ENCODE measurements around the gene NAGK.

- TF ChIP-seq CTCF (IDR thresholded peaks at IDR 0.05) (no peak), POLR2A (IDR thresholded peaks at IDR 0.05) (no peak)
Measured at GRCh38 chr2:71069376-71069775, 928 bp downstream of the NAGK start.

Measured in breast epithelium (tissue), 3 donors.